ENCODE results near the gene ZBTB40.

Gene ZBTB40

DNA sequence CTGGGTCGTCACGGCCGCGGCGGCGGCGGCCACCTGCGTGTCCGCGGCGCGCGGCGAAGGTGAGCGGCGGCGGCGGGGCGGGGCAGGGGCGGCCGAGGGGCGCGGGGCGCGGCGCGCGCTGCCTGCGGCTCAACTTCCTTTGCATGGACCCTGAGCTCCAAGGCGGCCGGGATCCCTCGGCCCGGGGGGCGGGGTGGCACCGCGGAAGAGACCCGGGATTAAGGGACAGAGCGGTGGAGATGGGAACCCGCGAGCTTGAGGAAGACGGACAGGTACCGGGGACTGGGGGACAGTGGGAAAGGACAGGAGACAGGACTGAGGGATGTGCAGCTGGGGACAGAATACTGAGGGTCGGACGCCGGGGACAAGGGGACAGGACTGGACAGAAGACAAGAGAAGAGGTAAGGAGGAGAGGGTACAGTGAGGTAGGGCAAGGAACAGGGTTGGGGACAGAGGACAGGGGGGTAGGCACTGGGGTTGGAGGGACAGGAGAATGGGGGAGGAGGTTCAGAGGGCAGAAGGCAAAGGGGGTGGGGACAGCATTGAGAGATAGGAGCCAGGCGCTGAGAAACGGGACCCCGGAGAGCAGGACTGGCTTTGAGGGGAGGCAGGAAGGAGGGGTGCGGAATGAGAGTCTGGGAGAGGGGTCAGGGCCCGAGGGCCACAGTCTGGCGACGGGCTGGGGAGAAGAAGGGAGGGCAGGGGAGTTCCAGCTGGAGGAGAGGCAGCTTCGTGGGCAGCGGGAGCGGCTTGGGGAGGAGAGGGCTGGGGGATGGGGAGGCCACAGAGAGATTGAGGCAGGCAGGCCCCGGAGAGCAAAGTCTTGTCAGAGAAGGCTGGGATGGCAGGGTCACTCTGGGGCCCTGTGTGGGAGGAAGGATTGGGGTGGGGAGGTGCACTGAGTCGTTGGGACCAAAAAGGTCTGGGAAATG, 112.3 kb downstream of the ZBTB40 start:
- no peak for DNase-seq

DNA sequence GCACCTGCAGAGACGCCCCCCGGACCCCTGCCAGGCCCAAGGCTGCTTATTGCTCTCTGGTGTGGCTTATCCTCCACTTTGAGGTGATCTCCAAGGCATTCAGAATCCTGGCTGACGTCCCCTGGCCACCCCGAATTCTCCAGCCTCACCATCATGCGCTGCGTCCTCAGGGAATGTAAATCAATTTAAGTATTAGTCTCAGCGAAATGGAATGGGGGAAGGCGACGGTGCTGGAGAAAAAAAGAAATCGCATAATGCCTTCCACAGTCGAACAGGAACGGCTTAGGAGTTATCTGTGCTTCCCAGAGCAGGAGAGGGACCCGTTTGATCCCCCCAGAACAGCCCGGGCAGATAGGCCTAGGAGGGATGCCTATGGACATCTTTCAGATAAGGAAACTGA, 114.5 kb downstream of the ZBTB40 start:
- no peak for DNase-seq

DNA sequence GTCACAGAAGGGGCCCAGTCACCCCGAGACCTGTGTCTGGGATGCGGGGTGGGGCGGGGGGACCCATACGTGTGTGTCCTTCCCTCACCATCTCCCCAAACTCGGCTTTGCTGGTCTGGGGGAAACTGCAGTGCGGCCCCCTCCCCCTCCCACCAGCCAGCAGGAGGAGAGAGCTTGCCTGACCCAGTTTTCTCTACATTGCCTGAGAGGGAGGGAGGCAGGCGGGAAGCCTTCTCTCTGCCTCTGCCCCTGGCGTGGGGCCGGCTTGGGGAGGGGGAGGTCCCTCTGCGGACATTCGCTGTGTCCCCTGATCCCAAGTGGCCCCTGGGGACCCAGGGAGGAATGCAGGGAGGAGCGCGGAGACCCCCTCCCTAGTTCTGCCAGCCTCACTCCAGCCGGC, 115.5 kb downstream of the ZBTB40 start:
- no peak for DNase-seq

GRCh38 chr1:22567994-22568393, 116.3 kb downstream of the ZBTB40 start:
- no peak for DNase-seq

DNA sequence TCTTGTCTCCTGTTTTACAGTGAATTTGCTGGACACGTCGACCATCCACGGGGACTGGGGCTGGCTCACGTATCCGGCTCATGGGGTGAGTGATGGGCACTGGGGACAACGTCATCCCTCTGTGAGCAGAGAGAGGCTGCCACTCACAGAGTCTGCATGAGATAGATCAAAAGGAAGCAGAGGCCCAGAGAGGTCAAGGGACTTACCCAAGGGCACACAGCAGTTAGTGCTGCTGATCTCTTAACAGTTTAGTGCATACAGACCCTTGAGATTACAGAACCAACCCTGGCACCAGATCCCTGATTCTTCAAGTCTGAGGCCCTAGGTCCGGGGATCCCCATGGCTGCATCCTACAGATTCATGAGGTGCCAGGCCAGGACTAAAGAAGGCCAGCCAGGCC, 117.6 kb downstream of the ZBTB40 start:
- DNase-seq, result no peak

DNA sequence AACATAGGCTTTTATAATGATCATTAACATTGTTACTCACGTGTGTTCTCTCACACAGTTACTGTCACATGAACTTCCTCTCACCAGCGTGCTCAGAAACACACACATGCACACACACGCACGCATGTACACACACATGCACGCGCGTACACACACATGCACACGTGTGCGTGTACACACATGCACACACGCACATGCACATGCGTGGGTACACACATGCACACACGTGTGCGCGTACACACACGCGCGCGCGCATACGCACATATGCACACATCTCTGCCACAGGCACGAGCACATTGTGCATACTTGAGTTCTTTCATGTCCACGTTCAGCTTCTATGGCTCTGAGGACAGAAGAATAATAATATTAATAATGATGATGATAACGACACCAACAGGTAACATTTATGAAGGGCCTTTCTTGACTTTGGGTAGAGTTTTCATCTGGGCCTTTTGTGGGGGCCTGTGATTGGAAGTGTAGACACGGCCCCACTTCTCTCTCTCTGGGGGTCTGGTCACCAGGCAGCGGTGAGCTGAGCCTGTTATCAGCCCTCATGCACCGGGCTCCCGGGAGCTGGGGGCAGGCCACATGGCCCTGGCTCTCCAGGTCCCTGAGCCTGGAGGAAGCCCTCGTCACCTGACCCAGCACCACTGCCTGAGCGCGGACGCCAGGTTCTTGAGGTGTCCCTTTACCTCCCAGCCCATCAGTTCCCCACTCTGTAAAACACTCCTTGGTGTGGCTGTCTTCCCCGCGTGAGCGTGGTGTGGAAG, 118.7 kb downstream of the ZBTB40 start:
- no peak for DNase-seq

- no peak for DNase-seq
These were observed 121.2 kb downstream of the ZBTB40 start for GRCh38 chr1:22572818-22573217.

DNA sequence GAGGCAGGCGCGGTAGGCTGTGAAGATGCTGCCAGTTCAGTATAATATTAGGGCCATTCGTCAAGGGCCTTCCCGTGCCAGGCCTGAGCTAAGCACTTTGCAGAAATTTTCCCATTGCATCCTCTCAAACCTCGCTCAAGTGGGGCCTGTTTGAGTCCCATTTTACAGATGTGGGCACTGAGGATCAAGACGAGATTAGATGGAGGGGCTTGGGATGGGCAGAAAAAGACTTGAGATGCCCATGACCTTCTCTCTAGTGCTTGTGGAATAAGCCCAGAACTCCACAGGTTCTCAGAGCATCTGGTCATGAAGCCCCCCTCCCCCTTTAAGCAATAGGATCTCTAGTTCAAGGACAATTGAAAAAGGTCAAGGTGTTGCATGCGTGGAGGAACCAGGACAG, 121.6 kb downstream of the ZBTB40 start:
- DNase-seq, result no peak

GRCh38 chr1:22575532-22576149, 124.0 kb downstream of the ZBTB40 start:
- DNase-seq, result no peak

DNA sequence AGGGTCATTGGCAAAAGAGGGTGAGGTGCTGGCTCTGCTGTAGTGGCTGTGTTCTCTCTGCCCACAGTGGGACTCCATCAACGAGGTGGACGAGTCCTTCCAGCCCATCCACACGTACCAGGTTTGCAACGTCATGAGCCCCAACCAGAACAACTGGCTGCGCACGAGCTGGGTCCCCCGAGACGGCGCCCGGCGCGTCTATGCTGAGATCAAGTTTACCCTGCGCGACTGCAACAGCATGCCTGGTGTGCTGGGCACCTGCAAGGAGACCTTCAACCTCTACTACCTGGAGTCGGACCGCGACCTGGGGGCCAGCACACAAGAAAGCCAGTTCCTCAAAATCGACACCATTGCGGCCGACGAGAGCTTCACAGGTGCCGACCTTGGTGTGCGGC, 124.5 kb downstream of the ZBTB40 start:
- DNase-seq, result no peak

DNA sequence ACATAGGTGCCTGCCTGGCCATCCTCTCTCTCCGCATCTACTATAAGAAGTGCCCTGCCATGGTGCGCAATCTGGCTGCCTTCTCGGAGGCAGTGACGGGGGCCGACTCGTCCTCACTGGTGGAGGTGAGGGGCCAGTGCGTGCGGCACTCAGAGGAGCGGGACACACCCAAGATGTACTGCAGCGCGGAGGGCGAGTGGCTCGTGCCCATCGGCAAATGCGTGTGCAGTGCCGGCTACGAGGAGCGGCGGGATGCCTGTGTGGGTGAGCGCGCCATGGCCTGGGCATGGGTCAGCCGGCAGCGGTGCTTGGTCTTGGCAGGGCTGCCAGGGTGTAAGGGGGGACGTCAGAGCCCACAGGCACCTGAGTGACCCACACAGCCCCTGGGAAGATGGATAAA, 125.0 kb downstream of the ZBTB40 start:
- no peak for DNase-seq

- DNase-seq, result no peak
These were observed 127.2 kb downstream of the ZBTB40 start for GRCh38 chr1:22578732-22579361.

GRCh38 chr1:22579541-22580155, 128.0 kb downstream of the ZBTB40 start:
- no peak for DNase-seq

Measured in activated CD4-positive, CD25-positive, alpha-beta regulatory T cell treated with anti-CD3 and anti-CD28 coated beads, Interleukin-2, amount 50 U/mL, for 72 hours (primary cell).